ENCODE results near the gene ARID4B. TPM values are rescaled to one million over a fixed set of nuclear protein-coding genes. Genes with fewer than 3 reads are reported as not detected.

Gene ARID4B
- total RNA-seq, 1 experiment from 2014 or later = 34.0 TPM

DNA sequence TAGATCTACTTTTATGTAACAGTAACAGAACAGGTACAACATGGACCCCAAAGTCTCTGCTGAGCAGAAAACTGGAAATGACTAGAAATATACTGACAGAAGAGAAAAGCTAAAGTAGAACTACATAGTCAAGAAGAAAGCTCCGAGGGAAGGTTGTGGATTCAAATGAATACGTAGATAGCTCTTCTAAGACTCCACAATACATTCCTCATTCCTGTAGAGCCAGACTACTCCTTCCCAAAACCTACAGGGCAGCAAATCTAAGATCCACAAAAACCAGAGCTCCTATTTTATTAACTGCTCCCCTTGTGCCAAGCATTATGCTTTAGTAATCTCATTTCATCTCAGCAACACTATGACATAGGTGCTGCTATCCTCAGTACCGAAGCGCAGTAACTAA, 35.2 kb downstream of the ARID4B start:
- H3K27me3 ChIP-seq (ENCODE audit: insufficient read depth, low read length) = no peaks in the 10 kb centered on the region
- H2BK120ac ChIP-seq (ENCODE audit: low read depth, low read length, poor library complexity, severe bottlenecking) = no peak overlapping the region
- DNase-seq = no peak
- H2BK20ac ChIP-seq (ENCODE audit: low read depth, low read length, poor library complexity, severe bottlenecking) = no peak overlapping the region
- Mint-ChIP-seq H3K27ac (peak overlapping the region in 2 of 3 experiments; percentile 8 to 77; a peak in 3 of 7 replicates), H3K4me1 (peaks cover 16 to 26% of the 10 kb centered on the region in 2 experiments), H3K36me3 (ENCODE audit: insufficient read depth in 1 of 3, low read depth in 3 of 3) (peaks cover 8 to 16% (median 10%) of the 10 kb centered on the region in 3 experiments), H3K27me3 (ENCODE audit: low read depth) (no peaks in the 10 kb centered on the region), H3K9me3 (peaks cover 8 to 15% of the 10 kb centered on the region in 2 experiments), H3K4me3 (no peak overlapping the region)
- H3K79me1 ChIP-seq (ENCODE audit: insufficient read depth, low read depth, low read length, poor library complexity, severe bottlenecking) = no peaks in the 10 kb centered on the region
- TF ChIP-seq, protein P1, sequence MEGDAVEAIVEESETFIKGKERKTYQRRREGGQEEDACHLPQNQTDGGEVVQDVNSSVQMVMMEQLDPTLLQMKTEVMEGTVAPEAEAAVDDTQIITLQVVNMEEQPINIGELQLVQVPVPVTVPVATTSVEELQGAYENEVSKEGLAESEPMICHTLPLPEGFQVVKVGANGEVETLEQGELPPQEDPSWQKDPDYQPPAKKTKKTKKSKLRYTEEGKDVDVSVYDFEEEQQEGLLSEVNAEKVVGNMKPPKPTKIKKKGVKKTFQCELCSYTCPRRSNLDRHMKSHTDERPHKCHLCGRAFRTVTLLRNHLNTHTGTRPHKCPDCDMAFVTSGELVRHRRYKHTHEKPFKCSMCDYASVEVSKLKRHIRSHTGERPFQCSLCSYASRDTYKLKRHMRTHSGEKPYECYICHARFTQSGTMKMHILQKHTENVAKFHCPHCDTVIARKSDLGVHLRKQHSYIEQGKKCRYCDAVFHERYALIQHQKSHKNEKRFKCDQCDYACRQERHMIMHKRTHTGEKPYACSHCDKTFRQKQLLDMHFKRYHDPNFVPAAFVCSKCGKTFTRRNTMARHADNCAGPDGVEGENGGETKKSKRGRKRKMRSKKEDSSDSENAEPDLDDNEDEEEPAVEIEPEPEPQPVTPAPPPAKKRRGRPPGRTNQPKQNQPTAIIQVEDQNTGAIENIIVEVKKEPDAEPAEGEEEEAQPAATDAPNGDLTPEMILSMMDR (conservative IDR thresholded peaks at IDR 0.05) = no peak
- H3K27ac ChIP-seq (ENCODE audit: insufficient read length, low read depth, low read length) = no peak overlapping the region
- no peak overlapping the region for H3K9ac ChIP-seq (ENCODE audit: extremely low read depth, insufficient read length, low read length)
- no peak overlapping the region for H3K4me2 ChIP-seq (ENCODE audit: insufficient read depth, insufficient read length, low read length)
- H3K79me2 ChIP-seq (ENCODE audit: insufficient read depth, low read length) = peaks cover 30% of the 10 kb centered on the region; the same call in 1 of the 2 replicates
- H3T11ph ChIP-seq (ENCODE audit: low read length) = no peak overlapping the region
- H4K5ac ChIP-seq (ENCODE audit: insufficient read length, low read depth, low read length) = no peak overlapping the region
- H4K20me1 ChIP-seq (ENCODE audit: control insufficient read depth, insufficient read depth, insufficient read length) = no peaks in the 10 kb centered on the region
- no peak overlapping the region for H3K23ac ChIP-seq (ENCODE audit: insufficient read length, low read depth, low read length)
- no peak overlapping the region for H3K56ac ChIP-seq (ENCODE audit: insufficient read length, low read depth, low read length)
- H3K9me3 ChIP-seq (ENCODE audit: control insufficient read depth, low read depth, low read length) = no peaks in the 10 kb centered on the region
- H3K18ac ChIP-seq (ENCODE audit: insufficient read length, low read depth, low read length) = no peak overlapping the region
- no CpG with 5 or more reads among the region's 4 CpGs for WGBS (ENCODE audit: extremely low coverage, insufficient read length, low lambda C conversion rate)
- H2AFZ ChIP-seq (ENCODE audit: low read length) = no peak overlapping the region
- no peak overlapping the region for H2BK5ac ChIP-seq (ENCODE audit: insufficient read length, low read length)
- no peaks in the 10 kb centered on the region for H3K23me2 ChIP-seq (ENCODE audit: insufficient read length, low read depth, low read length, poor library complexity, severe bottlenecking)
- H3K4ac ChIP-seq (ENCODE audit: low read depth, low read length) = no peak overlapping the region
- H3K14ac ChIP-seq (ENCODE audit: insufficient read depth, low read length) = no peak overlapping the region
- H2BK12ac ChIP-seq (ENCODE audit: insufficient read length, low read depth, low read length) = no peak overlapping the region
- no peak overlapping the region for H2AK5ac ChIP-seq (ENCODE audit: insufficient read length, low read length)
- no peak overlapping the region for H4K8ac ChIP-seq (replicated peaks; ENCODE audit: insufficient read length, low read depth, low read length)
- no peaks in the 10 kb centered on the region; the same call in 1 of the 2 replicates for H3K4me1 ChIP-seq (ENCODE audit: insufficient read depth, low read length)
- H2BK15ac ChIP-seq (ENCODE audit: low read depth, low read length) = no peak overlapping the region
- no peak overlapping the region for H4K91ac ChIP-seq (ENCODE audit: insufficient read length, low read depth, low read length)

All from H9 (cell line).